T-cell (primary cell): Measurements from ENCODE around the gene DDX24. TPM values are rescaled to one million over a fixed set of nuclear protein-coding genes. Genes with fewer than 3 reads are reported as not detected.

ENCODE experiments used
- ATAC-seq, 4 experiments: fragments of 200-7000 bp in 3 of 4; fragments of 150-1000 bp in 1 of 4; cut with Tn5 transposase; replicated peaks in 1 of 4; 1 replicate in 3 of 4; 2 replicates in 1 of 4; pipeline ENCODE4 v1.10.0; 2021; ENCODE audit warnings: moderate library complexity in 3 of 4, mild to moderate bottlenecking in 2 of 4, moderate number of reproducible peaks in 1 of 4
- CTCF ChIA-PET, 2 donors: fragments of 300-600 bp; sonication (Branson Sonifier 250); formaldehyde crosslinking; loops; one replicate each; lab custom pipeline; 2022; ENCODE audit warnings: antibody characterized with exemption in 2 of 2; lab: Charles Lee
- POLR2A ChIA-PET, 2 donors: fragments of 300-600 bp; sonication (Branson Sonifier 250); formaldehyde crosslinking; loops; one replicate each; lab custom pipeline; 2022; ENCODE audit warnings: antibody characterized with exemption in 2 of 2; lab: Charles Lee
- DNase-seq, 35 experiments: peaks; one replicate each; pipeline versions ENCODE4 v3.0.0 to v3.0.0-alpha.2; 2013 to 2023
- H3K27ac ChIP-seq: one replicate; pipeline ENCODE4 v1.5.1; 2013; ENCODE audit warnings: low read length
- H3K27me3 ChIP-seq, 2 experiments: replicated peaks in 1 of 2; 1 replicate in 1 of 2; 2 replicates in 1 of 2; pipeline versions ENCODE4 v1.6.1 to v1.7.0; 2013; ENCODE audit warnings: low read length in 1 of 2, mixed read lengths in 1 of 2; ENCODE audit not compliant: control insufficient read depth in 2 of 2, insufficient read depth in 2 of 2; ENCODE audit errors: extremely low read depth in 1 of 2
- H3K36me3 ChIP-seq, 2 donors: 1 replicate in 1 of 2; 2 replicates in 1 of 2; pipeline versions ENCODE4 v1.6.1 to v1.7.0; 2013; ENCODE audit warnings: low read length in 1 of 2; ENCODE audit not compliant: control insufficient read depth in 2 of 2, insufficient read depth in 1 of 2; ENCODE audit errors: extremely low read depth in 1 of 2
- H3K4me1 ChIP-seq, 2 experiments: 1 replicate in 1 of 2; 2 replicates in 1 of 2; pipeline versions ENCODE4 v1.6.1 to v1.7.0; 2013; ENCODE audit warnings: low read length in 2 of 2, mixed read lengths in 1 of 2; ENCODE audit not compliant: insufficient read depth in 2 of 2, control insufficient read depth in 1 of 2; ENCODE audit errors: extremely low read depth in 1 of 2
- H3K4me3 ChIP-seq, 2 donors: 1 replicate in 1 of 2; 2 replicates in 1 of 2; pipeline versions ENCODE4 v1.5.1 to v1.7.0; 2013; ENCODE audit warnings: mild to moderate bottlenecking in 2 of 2, low read length in 1 of 2, moderate library complexity in 1 of 2; ENCODE audit not compliant: control insufficient read depth in 1 of 2; ENCODE audit errors: extremely low read depth in 1 of 2
- H3K9me3 ChIP-seq: 2 replicates; pipeline ENCODE4 v1.7.0; 2013
- H3K27ac Mint-ChIP-seq, 2 donors: one replicate each; pipeline ENCODE4 v1.8.0; 2020 to 2021; ENCODE audit warnings: mild to moderate bottlenecking in 2 of 2, mixed read lengths in 2 of 2
- H3K27me3 Mint-ChIP-seq, 2 donors: one replicate each; pipeline ENCODE4 v1.8.0; 2021 to 2022; ENCODE audit warnings: mixed read lengths in 2 of 2
- H3K36me3 Mint-ChIP-seq: one replicate; pipeline ENCODE4 v1.8.0; 2021; ENCODE audit warnings: mixed read lengths
- H3K4me1 Mint-ChIP-seq, 3 donors: one replicate each; pipeline ENCODE4 v1.8.0; 2020 to 2022; ENCODE audit warnings: mixed read lengths in 3 of 3, mild to moderate bottlenecking in 1 of 3
- H3K4me3 Mint-ChIP-seq, 3 donors: one replicate each; pipeline ENCODE4 v1.8.0; 2020 to 2022; ENCODE audit warnings: mild to moderate bottlenecking in 3 of 3, mixed read lengths in 3 of 3, moderate library complexity in 3 of 3
- H3K9me3 Mint-ChIP-seq, 3 donors: one replicate each; pipeline ENCODE4 v1.8.0; 2020 to 2022; ENCODE audit warnings: mixed read lengths in 3 of 3
- WGBS: methylation state at CpG from one replicate; pipeline ENCODE4 v1.1.5; 2013; ENCODE audit warnings: missing lambda C conversion rate; ENCODE audit not compliant: insufficient coverage; 5-methylcytosine and 5-hydroxymethylcytosine counted together
- total RNA-seq, 35 experiments: library from RNA in 6 of 35; stranded (reverse) in 6 of 35; fragments of 120-200 nt in 1 of 35; gene quantifications; one replicate each; pipeline versions ENCODE4 v1.2.1 to v1.2.4 and lab custom pipeline; 2013 to 2026

Gene DDX24
- total RNA-seq, 5 donors from 2014 or later (not counting 1 experiment from before 2014, with no cell fraction given), result 258 to 448 (median 265) TPM

DNA sequence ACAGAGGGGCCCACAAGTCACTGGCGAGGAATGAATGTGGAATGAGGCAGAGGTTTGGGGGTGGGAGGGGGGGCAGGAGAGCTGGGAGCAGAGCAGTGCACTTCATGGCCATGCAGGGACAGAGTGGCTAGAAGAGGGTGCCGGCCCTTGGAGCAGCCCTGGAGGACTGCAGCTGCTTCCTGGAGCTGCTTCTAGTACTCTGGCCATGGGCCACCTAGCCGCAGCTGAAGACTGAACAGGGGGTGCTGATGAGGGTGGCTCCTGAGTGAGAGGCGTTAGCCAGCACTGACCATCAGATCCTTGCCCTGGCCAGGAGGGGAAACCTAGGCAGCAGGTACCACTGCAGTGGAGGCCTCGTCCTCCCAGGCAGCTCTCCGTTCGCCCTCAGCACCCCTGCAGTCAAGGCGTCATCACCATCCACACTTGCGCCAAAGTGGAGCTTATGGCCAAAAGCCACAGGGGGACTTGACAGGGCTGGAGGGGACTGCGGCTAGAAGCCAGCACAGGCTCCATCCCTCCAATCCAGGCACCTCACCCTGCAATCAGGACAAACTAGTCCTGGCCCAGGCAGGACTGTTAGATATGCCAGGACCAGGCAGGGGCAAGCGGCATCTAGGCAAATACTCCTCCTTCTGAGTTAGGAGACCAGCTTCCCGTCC, 38.4 kb downstream of the DDX24 start:
- Histone ChIP-seq H3K9me3 (no peaks in the 10 kb centered on the region), H3K27ac (no peak overlapping the region), H3K27me3 (no peaks in the 10 kb centered on the region), H3K4me1 (no peaks in the 10 kb centered on the region), H3K4me3 (no peak overlapping the region), H3K36me3 (peaks cover 9 to 21% of the 10 kb centered on the region in 2 donors)
- ATAC-seq, result peak in 1 of 4 experiments; percentile 2
- WGBS, result 90% methylated on average over 10 of the region's 12 CpGs
- ChIA-PET POLR2A (interaction anchor here in 1 of 2 donors (1.3 kb wide), 1 partner anchor 36 kb away, joined by 3 read pairs; no protein-coding TSS in a partner anchor), CTCF (interaction anchor here in 1 of 2 donors (0.5 kb wide), 1 partner anchor 42 kb away, joined by 3 read pairs; no protein-coding TSS in a partner anchor)
- Mint-ChIP-seq H3K4me3 (no peak overlapping the region), H3K9me3 (no peaks in the 10 kb centered on the region), H3K36me3 (peaks cover 13% of the 10 kb centered on the region), H3K27me3 (no peaks in the 10 kb centered on the region), H3K27ac (no peak overlapping the region), H3K4me1 (peaks cover 0 to 6% (median 0%) of the 10 kb centered on the region in 3 donors)
- DNase-seq, result no peak

DNA sequence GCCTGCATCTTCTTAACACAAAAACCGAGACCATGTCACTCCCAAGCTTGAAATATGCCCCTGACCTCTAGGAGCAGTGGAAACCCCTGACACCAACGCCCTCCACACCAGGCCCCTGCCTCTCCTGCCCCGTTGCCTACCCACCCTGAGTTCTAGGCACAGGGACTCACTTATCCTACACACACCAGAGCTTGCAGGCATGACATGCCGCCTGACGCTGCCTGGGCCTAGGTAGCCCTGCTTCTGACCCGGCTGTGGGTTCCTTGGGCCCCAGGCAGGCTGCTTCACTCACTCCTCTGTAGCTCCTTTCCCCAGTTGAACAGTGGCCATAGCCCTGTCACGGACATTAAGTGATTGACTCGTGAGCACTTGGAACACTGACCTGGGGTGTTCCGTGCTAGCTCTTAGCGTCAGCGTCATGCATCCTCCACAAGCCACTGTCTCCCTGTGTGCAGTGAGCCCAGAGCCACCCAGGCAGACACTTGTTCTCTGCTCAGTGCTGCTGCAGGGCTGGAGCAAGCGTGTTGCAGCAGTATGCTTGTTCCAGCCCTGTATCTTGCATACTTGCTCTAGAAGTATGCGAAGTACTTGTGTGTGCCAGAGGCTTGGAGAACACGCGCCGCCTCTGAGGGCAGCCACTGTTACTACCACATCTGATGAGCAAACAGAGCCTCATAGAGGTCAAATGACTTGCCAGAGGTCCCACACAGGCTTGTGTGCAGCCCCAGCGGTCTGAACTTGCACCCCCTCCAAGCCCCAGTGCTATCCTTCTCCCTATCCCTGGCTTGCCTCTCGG, 39.3 kb downstream of the DDX24 start:
- ChIA-PET POLR2A (interaction anchor here (0.6 to 1.3 kb wide), 3 partner anchors 29 to 46 kb away, joined by 3 to 7 read pairs (median 4); no protein-coding TSS in a partner anchor), CTCF (interaction anchor here in 1 of 2 donors (0.6 kb wide), 1 partner anchor 87 kb away, joined by 4 read pairs; no protein-coding TSS in a partner anchor)
- peaks cover 1 to 9% (median 1%) of the 10 kb centered on the region in 3 donors for H3K4me1 Mint-ChIP-seq
- 84% methylated on average over 17 of the region's 18 CpGs for WGBS
- DNase-seq (no peak), ATAC-seq (peak in 1 of 4 experiments; percentile 4)
- no peaks in the 10 kb centered on the region for H3K9me3 Mint-ChIP-seq
- Histone ChIP-seq H3K4me3 (no peak overlapping the region), H3K4me1 (peaks cover 0 to under 1% of the 10 kb centered on the region in 2 experiments), H3K9me3 (no peaks in the 10 kb centered on the region), H3K36me3 (peaks cover 4 to 13% of the 10 kb centered on the region in 2 donors), H3K27me3 (no peaks in the 10 kb centered on the region), H3K27ac (no peak overlapping the region)
- no peak overlapping the region for H3K4me3 Mint-ChIP-seq
- peak overlapping the region in 1 of 2 donors; percentile 3 for H3K27ac Mint-ChIP-seq
- H3K36me3 Mint-ChIP-seq, result peaks cover 9% of the 10 kb centered on the region
- H3K27me3 Mint-ChIP-seq, result no peaks in the 10 kb centered on the region

GRCh38 chr14:94040796-94041195, 40.2 kb downstream of the DDX24 start:
- Mint-ChIP-seq H3K4me1 (peaks cover 3 to 12% (median 4%) of the 10 kb centered on the region in 3 donors), H3K27me3 (no peaks in the 10 kb centered on the region), H3K27ac (no peak overlapping the region), H3K4me3 (no peak overlapping the region), H3K9me3 (no peaks in the 10 kb centered on the region), H3K36me3 (peaks cover 9% of the 10 kb centered on the region)
- Histone ChIP-seq H3K4me1 (peaks cover 0 to 5% of the 10 kb centered on the region in 2 experiments), H3K9me3 (no peaks in the 10 kb centered on the region), H3K27ac (no peak overlapping the region), H3K36me3 (peaks cover 4 to 9% of the 10 kb centered on the region in 2 donors), H3K27me3 (peaks cover 0 to 5% of the 10 kb centered on the region in 2 experiments), H3K4me3 (no peak overlapping the region)
- ATAC-seq, result no peak
- ChIA-PET POLR2A (no interaction called here), CTCF (no interaction called here)
- DNase-seq, result no peak
- 90% methylated on average over 13 of the region's 13 CpGs for WGBS

DNA sequence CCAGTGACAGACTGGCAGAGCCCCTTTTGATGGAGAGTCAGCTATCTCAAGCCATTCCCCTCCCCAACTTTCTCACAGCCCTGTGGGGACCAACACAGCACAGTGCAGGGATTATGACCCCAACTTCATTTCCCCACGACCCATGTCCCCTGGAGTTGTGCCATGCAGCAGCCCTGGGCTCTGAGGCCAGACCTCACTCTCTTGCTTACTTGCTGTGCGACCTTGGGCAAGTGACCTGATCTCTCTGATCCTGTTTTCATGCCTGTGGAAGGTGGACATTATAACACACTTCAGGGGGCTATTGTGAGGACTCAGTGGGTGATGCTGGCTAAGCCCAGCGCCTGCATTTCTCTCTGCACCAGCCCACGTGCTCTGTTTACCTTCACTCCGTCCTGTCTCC, 40.8 kb downstream of the DDX24 start:
- Histone ChIP-seq H3K9me3 (no peaks in the 10 kb centered on the region), H3K4me3 (no peak overlapping the region), H3K4me1 (peaks cover 0 to 5% of the 10 kb centered on the region in 2 experiments), H3K36me3 (peaks cover 4 to 5% of the 10 kb centered on the region in 2 donors), H3K27me3 (peaks cover 0 to 5% of the 10 kb centered on the region in 2 experiments), H3K27ac (no peak overlapping the region)
- Mint-ChIP-seq H3K27ac (peak overlapping the region in 1 of 2 donors; percentile 3), H3K4me1 (peaks cover 3 to 12% (median 4%) of the 10 kb centered on the region in 3 donors), H3K4me3 (no peak overlapping the region), H3K27me3 (no peaks in the 10 kb centered on the region), H3K36me3 (peaks cover 4% of the 10 kb centered on the region), H3K9me3 (no peaks in the 10 kb centered on the region)
- no peak for DNase-seq
- ATAC-seq, result no peak
- ChIA-PET CTCF (interaction anchor here in 1 of 2 donors (1.2 kb wide), 1 partner anchor 140 kb away, joined by 5 read pairs; no protein-coding TSS in a partner anchor), POLR2A (no interaction called here)
- 69% methylated on average over 2 of the region's 5 CpGs for WGBS

- peaks cover 3 to 12% (median 4%) of the 10 kb centered on the region in 3 donors for H3K4me1 Mint-ChIP-seq
- no peaks in the 10 kb centered on the region for H3K9me3 Mint-ChIP-seq
- ATAC-seq, result no peak
- H3K27me3 Mint-ChIP-seq, result no peaks in the 10 kb centered on the region
- peaks cover 0 to 5% of the 10 kb centered on the region in 2 experiments for H3K4me1 ChIP-seq
- H3K27me3 ChIP-seq, result peaks cover 0 to 5% of the 10 kb centered on the region in 2 experiments
- no peak overlapping the region for H3K4me3 ChIP-seq
- POLR2A ChIA-PET, result interaction anchor here in 1 of 2 donors (0.6 kb wide), 1 partner anchor 35 kb away, joined by 4 read pairs; no protein-coding TSS in a partner anchor
- no peak for DNase-seq
- H3K27ac Mint-ChIP-seq, result no peak overlapping the region
- WGBS, result 85% methylated on average over 8 of the region's 11 CpGs
- peaks cover 0 to 2% of the 10 kb centered on the region in 2 donors for H3K36me3 ChIP-seq
- no peak overlapping the region for H3K4me3 Mint-ChIP-seq
- H3K36me3 Mint-ChIP-seq, result no peaks in the 10 kb centered on the region
- no peak overlapping the region for H3K27ac ChIP-seq
- CTCF ChIA-PET, result interaction anchor here (0.6 to 2.4 kb wide), 4 partner anchors 10 to 142 kb away, joined by 3 to 6 read pairs (median 6); no protein-coding TSS in a partner anchor
- no peaks in the 10 kb centered on the region for H3K9me3 ChIP-seq
Measured at GRCh38 chr14:94038921-94039629, 41.9 kb downstream of the DDX24 start.
